Measurements from ENCODE around the gene SMIM1.

Gene SMIM1

GRCh38 chr1:3777078-3777547 lies 4.6 kb downstream of the SMIM1 start:
- DNase-seq (ENCODE audit: low spot score): no peak

DNA sequence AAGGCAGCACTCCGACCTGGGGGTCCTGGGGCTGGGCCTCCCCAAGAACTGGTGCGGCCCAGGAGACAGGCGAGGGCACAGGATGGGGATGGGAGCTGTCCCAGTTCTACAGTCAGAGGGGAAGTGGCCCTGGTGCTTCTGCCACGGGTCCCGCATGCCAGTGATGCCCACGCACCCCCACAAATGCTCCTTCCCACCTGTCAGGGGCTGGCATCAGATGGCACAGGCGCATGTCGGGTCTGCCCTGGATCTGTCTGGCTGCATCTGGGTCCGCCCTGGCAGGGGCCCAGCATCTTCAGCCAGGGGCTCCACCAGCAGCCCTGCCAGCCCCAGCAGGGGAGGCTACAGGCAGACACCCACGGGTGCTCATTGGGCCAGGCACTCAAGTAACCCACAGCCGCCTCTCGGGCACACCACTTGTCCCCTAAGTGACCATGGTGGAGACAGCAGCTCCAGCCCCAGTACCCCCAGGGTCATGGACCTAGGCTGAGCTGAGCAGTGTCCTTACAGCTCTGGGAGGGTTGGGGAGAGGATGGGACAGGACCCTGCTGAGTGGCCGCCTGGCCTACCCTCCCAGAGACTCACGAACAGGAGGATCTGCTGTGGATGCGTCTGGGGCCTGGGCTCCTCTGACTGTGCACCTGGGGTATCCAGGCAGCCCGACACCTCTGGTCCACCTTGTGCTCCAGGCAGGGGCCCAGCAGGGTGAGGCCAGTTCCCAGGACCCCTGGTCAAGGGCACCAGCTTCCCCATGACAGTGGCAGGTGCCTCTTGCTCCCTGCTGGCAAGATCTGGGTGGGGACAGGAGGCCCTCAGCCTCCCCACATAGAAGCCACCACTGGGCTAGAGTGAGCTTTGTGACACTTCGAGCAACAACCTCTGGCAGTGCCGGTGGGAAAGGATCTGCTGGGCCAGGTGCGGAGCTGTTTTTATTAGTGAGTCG lies 5.4 kb downstream of the SMIM1 start:
- DNase-seq (ENCODE audit: low spot score): no peak

GRCh38 chr1:3778590-3779264 lies 6.2 kb downstream of the SMIM1 start:
- no peak for DNase-seq (ENCODE audit: low spot score)

DNA sequence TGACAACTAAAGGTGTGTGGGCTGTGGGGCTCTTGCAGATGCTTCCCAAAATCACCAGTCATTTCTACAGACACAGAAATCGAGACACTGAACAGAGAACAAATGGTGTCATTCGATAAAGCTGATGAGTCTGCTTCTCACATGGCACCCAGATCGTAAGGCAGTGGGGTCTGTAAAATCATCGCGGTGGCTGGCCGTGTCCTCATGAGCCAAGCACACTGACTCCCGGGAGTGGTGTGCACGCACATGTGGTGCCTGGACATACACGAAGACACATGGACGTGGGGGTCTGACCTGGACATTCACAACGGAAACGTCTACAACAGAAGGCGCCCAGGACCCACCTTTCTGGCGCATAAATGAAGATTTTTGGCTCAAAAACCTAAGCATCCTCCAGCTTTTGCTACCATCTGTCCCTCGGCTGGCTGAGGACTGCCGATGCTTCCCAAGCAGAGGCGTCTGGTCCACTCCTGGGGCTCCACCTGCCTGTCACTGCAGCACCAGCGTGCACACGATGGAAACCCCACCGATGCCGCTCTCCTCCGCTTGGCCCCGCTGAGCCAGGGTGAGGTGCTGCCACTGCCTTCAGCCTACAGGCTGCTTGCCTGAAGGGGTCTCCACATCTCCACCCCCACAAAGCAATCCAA lies 6.8 kb downstream of the SMIM1 start:
- DNase-seq (ENCODE audit: low spot score): no peak

- DNase-seq (ENCODE audit: low spot score): no peak
These were observed 7.4 kb downstream of the SMIM1 start for GRCh38 chr1:3779912-3780416.

DNA sequence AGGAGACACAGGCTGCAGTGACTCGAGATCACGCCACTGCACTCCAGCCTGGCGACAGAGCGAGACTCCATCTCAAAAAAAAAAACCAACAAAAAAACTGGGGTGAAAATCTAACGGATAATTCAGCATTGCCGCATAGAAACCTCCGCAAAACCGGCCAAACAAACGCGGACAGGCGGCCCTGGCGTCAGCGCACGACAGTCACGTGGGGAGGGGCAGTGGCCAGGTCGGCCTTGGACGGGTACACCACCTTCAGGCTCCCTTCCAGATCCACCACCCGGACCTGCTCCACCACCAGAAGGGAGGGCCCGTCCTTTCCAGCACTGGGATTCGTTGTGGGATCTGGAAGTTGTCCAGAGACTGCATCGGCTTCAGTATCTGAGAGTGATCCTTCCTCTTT lies 8.4 kb downstream of the SMIM1 start:
- no peak for DNase-seq (ENCODE audit: low spot score)

DNA sequence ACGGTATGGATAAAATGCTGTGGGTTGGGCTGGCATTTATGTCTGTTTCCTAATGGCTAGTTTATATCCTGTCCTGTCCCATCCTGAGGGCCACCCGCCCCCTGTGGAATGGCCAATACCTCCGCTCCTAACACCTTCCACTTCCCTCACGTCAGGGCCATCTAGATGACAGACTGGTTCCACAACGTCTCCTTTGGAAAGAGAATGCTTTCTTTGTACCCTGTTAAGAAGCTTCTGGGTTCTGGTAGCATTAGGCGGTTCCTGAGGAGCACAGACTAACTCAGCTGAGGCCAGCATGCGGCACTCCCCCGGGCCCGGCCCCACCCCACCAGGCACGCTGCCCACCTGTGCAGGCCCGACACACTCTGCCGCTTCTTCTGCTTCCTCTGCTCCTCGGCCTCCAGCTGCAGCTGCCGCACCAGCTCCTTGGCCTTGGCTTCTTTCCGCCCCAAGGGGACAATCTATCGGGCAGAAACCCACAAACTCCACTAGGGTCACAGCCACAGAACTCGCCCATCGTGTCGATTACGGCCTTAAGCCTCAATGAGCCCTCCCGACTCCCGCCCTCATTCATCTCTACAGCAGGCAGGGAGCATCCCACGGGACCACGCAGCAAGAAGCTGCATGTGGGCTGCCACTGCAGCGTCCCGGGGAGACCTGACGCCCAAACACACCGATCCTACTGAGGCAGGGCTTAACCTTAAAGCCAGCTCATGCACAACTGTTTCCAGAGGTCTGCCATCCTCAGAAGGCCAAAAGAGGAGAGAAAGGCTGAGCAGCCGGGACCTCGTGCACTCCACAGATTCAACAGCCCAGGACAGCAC lies 11.3 kb downstream of the SMIM1 start:
- DNase-seq (ENCODE audit: low spot score): no peak

DNA sequence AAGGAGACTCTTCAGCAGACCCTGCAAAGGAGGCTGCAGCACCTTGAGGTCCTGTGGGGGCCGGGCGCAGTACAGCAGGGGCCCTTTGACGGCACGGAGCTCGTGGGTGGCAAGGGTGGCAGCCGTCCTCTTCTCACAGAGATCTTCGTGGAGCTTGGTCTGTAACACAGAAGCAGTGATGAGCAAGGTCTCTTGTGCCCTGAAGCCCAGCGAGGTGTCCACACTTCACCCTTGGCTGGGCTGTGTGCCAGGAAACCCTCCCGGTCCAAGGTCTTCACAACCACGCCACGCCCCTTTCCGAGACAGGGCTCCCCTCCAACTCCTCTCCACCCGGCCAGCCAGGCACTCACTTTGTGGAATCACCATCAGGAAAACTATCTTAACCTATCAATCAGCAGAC lies 12.5 kb downstream of the SMIM1 start:
- no peak for DNase-seq (ENCODE audit: low spot score)

DNA sequence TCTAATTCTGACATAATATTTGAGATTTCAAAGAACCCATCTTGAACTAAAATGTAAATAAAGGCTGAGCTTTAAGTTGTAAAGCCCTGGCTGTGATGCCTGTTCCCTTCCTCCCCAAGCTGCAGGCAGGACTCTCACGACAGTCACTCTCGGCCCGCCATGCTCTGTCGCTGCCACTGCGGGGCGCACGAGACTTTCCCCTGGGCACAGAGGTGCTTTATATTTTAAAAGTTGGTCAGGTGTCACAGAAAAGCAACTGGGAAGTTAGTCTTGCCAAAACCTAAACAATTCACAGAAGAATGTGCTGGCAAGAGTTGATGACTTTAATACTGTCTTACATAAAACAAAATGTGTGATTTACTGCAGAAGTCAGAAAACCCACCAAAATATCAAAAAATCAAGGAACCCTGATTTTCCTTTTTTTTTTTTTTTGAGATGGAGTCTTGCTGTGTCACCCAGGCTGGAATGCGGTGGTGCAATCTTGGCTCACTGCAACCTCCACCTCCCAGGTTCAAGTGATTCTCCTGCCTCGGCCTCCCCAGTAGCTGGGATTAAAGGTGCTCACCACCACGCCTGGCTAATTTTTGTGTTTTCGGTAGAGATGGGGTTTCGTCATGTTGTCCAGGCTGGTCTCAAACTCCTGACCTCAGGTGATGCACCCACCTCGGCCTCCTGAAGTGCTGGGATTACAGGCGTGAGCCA lies 13.1 kb downstream of the SMIM1 start:
- DNase-seq (ENCODE audit: low spot score): no peak

GRCh38 chr1:3786468-3787348 lies 14.2 kb downstream of the SMIM1 start:
- no peak for DNase-seq (ENCODE audit: low spot score)

DNA sequence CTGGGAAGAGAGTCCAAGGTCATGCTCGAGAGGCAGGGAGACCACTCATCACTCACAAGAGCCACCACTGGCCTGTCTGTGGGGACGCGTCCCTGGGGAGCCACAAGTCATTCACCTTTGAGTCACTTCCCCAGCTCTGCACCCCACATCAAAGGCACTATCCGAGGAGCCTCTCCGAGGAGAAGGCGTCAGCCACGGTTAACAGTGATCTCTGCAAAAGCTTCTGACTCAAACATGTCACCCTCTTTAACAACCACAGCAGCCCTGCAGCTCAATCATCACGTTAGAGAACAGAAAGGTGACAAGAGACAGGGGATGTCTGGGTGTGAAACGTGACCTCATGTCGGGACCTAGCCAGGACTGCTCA lies 14.8 kb downstream of the SMIM1 start:
- DNase-seq (ENCODE audit: low spot score): peak; percentile 11

DNA sequence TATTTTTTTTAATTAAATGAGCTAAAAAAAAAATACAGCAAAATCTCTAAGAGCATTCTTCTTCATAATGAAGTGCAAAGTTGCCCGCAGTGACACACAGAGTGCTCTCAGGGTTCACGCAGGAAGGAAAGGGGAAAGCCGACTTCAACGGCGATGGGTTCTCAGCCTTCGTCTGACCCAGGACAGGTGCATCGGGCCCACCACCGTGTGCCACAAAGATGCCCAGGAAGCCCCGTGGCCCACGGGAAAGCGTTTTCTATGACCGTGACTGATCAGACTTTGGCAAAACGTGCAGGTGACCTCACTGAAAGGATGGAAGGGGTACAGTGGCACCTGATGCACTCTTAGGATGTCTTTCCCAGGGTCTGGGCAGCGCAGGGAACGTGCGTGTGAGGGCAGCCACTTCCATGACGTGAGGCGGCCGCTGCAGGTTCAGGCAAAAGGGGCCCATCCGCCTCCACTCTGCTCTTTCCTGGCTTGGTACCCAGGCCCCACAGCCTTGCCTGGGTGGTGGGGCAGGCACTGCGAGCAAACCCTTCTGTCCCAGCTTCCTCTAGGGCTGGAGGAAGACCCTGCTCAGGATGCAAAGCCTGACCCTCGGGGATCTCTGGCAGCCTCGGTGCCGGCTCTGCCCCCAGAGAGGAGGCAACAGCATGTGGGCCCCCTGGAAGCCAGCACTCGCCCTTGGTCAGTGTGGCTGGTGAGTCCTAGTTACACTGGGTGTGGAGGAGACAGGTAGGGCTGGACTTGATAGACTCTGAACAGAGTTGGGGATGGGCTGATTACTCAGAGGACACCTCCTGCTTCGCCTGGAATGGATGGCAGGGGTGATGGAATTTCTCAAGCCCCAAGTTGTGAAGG lies 15.4 kb downstream of the SMIM1 start:
- no peak for DNase-seq (ENCODE audit: low spot score)

GRCh38 chr1:3788756-3789420 lies 16.3 kb downstream of the SMIM1 start:
- DNase-seq (ENCODE audit: low spot score): no peak

- DNase-seq (ENCODE audit: low spot score): no peak
These were observed 17.1 kb downstream of the SMIM1 start for GRCh38 chr1:3789421-3790300.

GRCh38 chr1:3790500-3790923 lies 18.0 kb downstream of the SMIM1 start:
- DNase-seq (ENCODE audit: low spot score): no peak

GRCh38 chr1:3790952-3791351 lies 18.4 kb downstream of the SMIM1 start:
- no peak for DNase-seq (ENCODE audit: low spot score)

- no peak for DNase-seq (ENCODE audit: low spot score)
These were observed 23.1 kb downstream of the SMIM1 start for GRCh38 chr1:3795453-3796214.

Data from CD4-positive, alpha-beta T cell treated with Interleukin-15 for 4 hours (primary cell).